Pancreas (tissue), 10 donors: Measurements from ENCODE around the gene PDE6C. TPM values are rescaled to one million over a fixed set of nuclear protein-coding genes. Genes with fewer than 3 reads are reported as not detected.

Source experiments
- ATAC-seq, 4 donors: fragments of 200-7000 bp; cut with Tn5 transposase; one replicate each; pipeline versions ENCODE4 v1.8.0 to v1.9.1; 2020; ENCODE audit warnings: mild to moderate bottlenecking in 4 of 4, moderate library complexity in 4 of 4
- DNase-seq, 6 donors: peaks; one replicate each; pipeline ENCODE4 v3.0.0-alpha.2; 2020
- FAIRE-seq: peaks from 2 replicates; lab custom pipeline; 2012; peaks lifted over from hg19 to GRCh38; lab: Jason Lieb, UNC
- H3K27ac ChIP-seq, 4 donors: fragments of 200-600 bp; sonication (generic); 1 replicate in 3 of 4; 2 replicates in 1 of 4; pipeline versions ENCODE4 v1.5.0 to v1.8.0; 2020
- H3K27me3 ChIP-seq, 4 donors: fragments of 200-600 bp; one replicate each; pipeline ENCODE4 v1.8.0; 2021
- H3K36me3 ChIP-seq, 3 donors: fragments of 200-600 bp; sonication (generic) in 1 of 3; one replicate each; pipeline versions ENCODE4 v1.5.0 to v1.8.0; 2020 to 2021
- H3K4me1 ChIP-seq, 3 donors: fragments of 200-600 bp; one replicate each; pipeline ENCODE4 v1.8.0; 2021
- H3K4me3 ChIP-seq, 4 donors: fragments of 200-600 bp; sonication (generic) in 2 of 4; one replicate each; pipeline versions ENCODE4 v1.5.0 to v1.8.0; 2020 to 2021
- H3K9me3 ChIP-seq, 4 donors: fragments of 200-600 bp; one replicate each; pipeline ENCODE4 v1.8.0; 2021
- CTCF ChIP-seq, 4 donors: fragments of 200-600 bp; sonication (generic) in 3 of 4; IDR thresholded peaks; one replicate each; pipeline versions ENCODE4 v1.5.0 to v1.8.0; 2021; ENCODE audit warnings: antibody characterized with exemption in 4 of 4
- WGBS, 2 donors: extraction: QIAGEN DNeasy Blood & Tissue Kit; methylation state at CpG; one replicate each; pipeline ENCODE4 v1.1.7; 2013; 5-methylcytosine and 5-hydroxymethylcytosine counted together
- intact Hi-C, 3 donors: fragments of 100-400 bp; cut with DNase I; formaldehyde crosslinking; loops; one replicate each; pipeline versions ENCODE4 v1.11.1 to v1.14.2; 2022
- polyA plus RNA-seq, 2 donors: library from polyadenylated mRNA; stranded (reverse); fragments of 200-250 nt; gene quantifications; one replicate each; pipeline ENCODE4 v1.2.3, GENCODE V29; 2013
- total RNA-seq, 6 donors: library from RNA; stranded (reverse); fragmentation: NEBNext Ultra II Directional in 4 of 6; extraction: Animal tissue kit (Norgen Biotek cat#: 25700) in 4 of 6; gene quantifications; one replicate each; pipeline versions ENCODE4 v1.2.1 to v1.2.4, GENCODE V29; 2021 to 2023
- donor health status: healthy with polysubstance abuse.
- donor health status: DM: no; HTN: no; CAD: no; lungs with moderate emphysema.
- donor health status: DM: no; HTN: no; CAD: no.
- donor health status: control.
- donor health status: control.
- donor health status: Bipolar disorder and iron deficiency.
- donor health status: DM: yes; HTN: yes; CAD: no.
- donor health status: DM: no; HTN: no; CAD: no.
- donor health status: DM: no; HTN: no; CAD: no.
- donor health status: DM: yes; HTN: yes; CAD: no.

Gene PDE6C
- total and polyA plus RNA-seq, 8 donors = not detected

GRCh38 chr10:93593254-93593653, 19.1 kb upstream of the PDE6C start:
- Histone ChIP-seq H3K27me3 (no peaks in the 10 kb centered on the region), H3K36me3 (no peaks in the 10 kb centered on the region), H3K9me3 (no peaks in the 10 kb centered on the region), H3K4me3 (no peak overlapping the region), H3K4me1 (no peaks in the 10 kb centered on the region), H3K27ac (no peak overlapping the region)
- no peak for ATAC-seq
- no peak for TF ChIP-seq CTCF (IDR thresholded peaks at IDR 0.05)
- intact Hi-C loops = no loop called here
- no peak for FAIRE-seq
- no peak for DNase-seq
- 84 to 87% methylated on average over 4 of the region's 4 CpGs for WGBS, 2 donors

GRCh38 chr10:93593749-93594148, 18.6 kb upstream of the PDE6C start:
- TF ChIP-seq CTCF (IDR thresholded peaks at IDR 0.05) = no peak
- FAIRE-seq = no peak

DNA sequence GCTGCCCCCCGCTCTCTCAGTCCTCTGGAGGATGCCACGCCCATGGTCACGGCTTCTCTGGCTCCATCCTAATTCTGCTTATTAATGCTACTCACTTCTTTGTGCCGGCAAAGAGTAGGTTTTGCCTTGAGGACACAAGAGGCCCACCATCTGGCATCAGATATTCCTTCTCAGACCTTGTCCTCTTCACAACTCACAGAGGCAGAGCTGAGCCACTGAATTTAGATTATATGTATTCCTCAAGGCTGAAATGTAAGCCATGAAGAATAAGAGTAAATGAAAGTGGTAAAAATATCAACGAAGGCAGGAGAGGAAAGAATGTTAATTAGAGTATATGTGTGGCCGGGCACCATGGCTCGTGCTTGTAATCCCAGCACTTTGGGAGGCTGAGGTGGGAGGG, 17.8 kb upstream of the PDE6C start:
- intact Hi-C loops = no loop called here
- Histone ChIP-seq H3K9me3 (no peaks in the 10 kb centered on the region), H3K4me3 (no peak overlapping the region), H3K4me1 (no peaks in the 10 kb centered on the region), H3K27ac (no peak overlapping the region), H3K36me3 (no peaks in the 10 kb centered on the region), H3K27me3 (no peaks in the 10 kb centered on the region)
- DNase-seq = no peak
- WGBS, 2 donors = 75 to 84% methylated on average over 7 of the region's 7 CpGs
- no peak for ATAC-seq
- FAIRE-seq = no peak
- no peak for TF ChIP-seq CTCF (IDR thresholded peaks at IDR 0.05)

More at GRCh38 chr10:93593749-93594148, 18.6 kb upstream of the PDE6C start:
- 83 to 91% methylated on average over 18 of the region's 18 CpGs for WGBS, 2 donors
- intact Hi-C loops = no loop called here
- no peak overlapping the region for H3K4me3 ChIP-seq
- no peaks in the 10 kb centered on the region for H3K36me3 ChIP-seq
- ATAC-seq (no peak), DNase-seq (no peak)
- H3K27me3 ChIP-seq = no peaks in the 10 kb centered on the region
- H3K4me1 ChIP-seq = no peaks in the 10 kb centered on the region
- no peaks in the 10 kb centered on the region for H3K9me3 ChIP-seq
- H3K27ac ChIP-seq = no peak overlapping the region

GRCh38 chr10:93595378-93596161, 16.8 kb upstream of the PDE6C start:
- FAIRE-seq = no peak
- intact Hi-C loops = no loop called here
- TF ChIP-seq CTCF (IDR thresholded peaks at IDR 0.05) = no peak
- peak in 1 of 4 donors; percentile 23 for ATAC-seq
- no peaks in the 10 kb centered on the region for H3K36me3 ChIP-seq
- DNase-seq = no peak
- H3K27me3 ChIP-seq = no peaks in the 10 kb centered on the region
- WGBS, 2 donors = 74 to 76% methylated on average over 5 of the region's 5 CpGs
- H3K4me1 ChIP-seq = no peaks in the 10 kb centered on the region
- no peak overlapping the region for H3K4me3 ChIP-seq
- no peak overlapping the region for H3K27ac ChIP-seq
- no peaks in the 10 kb centered on the region for H3K9me3 ChIP-seq

GRCh38 chr10:93596539-93596938, 15.8 kb upstream of the PDE6C start:
- intact Hi-C loops = no loop called here
- 89 to 90% methylated on average over 4 of the region's 4 CpGs for WGBS, 2 donors
- Histone ChIP-seq H3K9me3 (no peaks in the 10 kb centered on the region), H3K36me3 (no peaks in the 10 kb centered on the region), H3K4me1 (peaks cover 0 to 5% (median 0%) of the 10 kb centered on the region in 3 donors), H3K27me3 (peaks cover 0 to 3% (median 0%) of the 10 kb centered on the region in 4 donors), H3K27ac (no peak overlapping the region), H3K4me3 (no peak overlapping the region)
- ATAC-seq (no peak), FAIRE-seq (no peak), DNase-seq (no peak)
- TF ChIP-seq CTCF (IDR thresholded peaks at IDR 0.05) = no peak
